ENCODE data around the gene SH2B2. TPM values are rescaled to one million over a fixed set of nuclear protein-coding genes. Genes with fewer than 3 reads are reported as not detected.

Gene SH2B2
- total RNA-seq, 1 donor from 2014 or later: 11.5 TPM

DNA sequence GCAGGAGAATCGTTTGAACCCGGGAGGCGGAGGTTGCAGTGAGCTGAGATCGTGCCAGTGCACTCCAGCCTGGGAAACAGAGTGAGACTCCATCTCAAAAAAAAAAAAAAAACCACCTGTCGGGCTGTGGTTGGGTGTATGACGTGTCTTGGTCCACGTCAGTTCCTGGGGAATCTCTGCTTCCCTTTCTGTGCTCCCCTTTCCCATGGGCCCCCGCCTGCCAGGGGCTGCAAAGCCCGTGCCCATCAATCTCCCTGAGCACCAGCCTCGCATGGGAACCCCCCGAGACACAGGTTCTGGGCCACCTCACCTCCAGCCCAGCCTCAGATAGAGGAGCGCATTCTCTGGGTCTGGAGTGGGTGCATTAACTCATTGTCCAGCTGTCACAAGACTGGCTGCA lies 2.3 kb upstream of the SH2B2 start:
- no peak for TF ChIP-seq CTCF (IDR thresholded peaks at IDR 0.05; ENCODE audit: unreplicated experiment)
- DNase-seq (ENCODE audit: low spot score, unreplicated experiment): no peak
- H3K27me3 Mint-ChIP-seq: peaks cover 9% of the 10 kb centered on the region
- peak overlapping the region; percentile 58 for H3K4me3 Mint-ChIP-seq (ENCODE audit: low read depth)
- H3K27ac Mint-ChIP-seq: no peak overlapping the region
- H3K36me3 Mint-ChIP-seq (ENCODE audit: insufficient read depth): no peaks in the 10 kb centered on the region
- H3K4me1 Mint-ChIP-seq (ENCODE audit: low read depth): peaks cover 4% of the 10 kb centered on the region
- no peaks in the 10 kb centered on the region for H3K9me3 Mint-ChIP-seq (ENCODE audit: low read depth)

- Mint-ChIP-seq H3K4me1 (ENCODE audit: low read depth) (peaks cover 2% of the 10 kb centered on the region), H3K9me3 (ENCODE audit: low read depth) (no peaks in the 10 kb centered on the region), H3K27me3 (peaks cover 9% of the 10 kb centered on the region), H3K36me3 (ENCODE audit: insufficient read depth) (no peaks in the 10 kb centered on the region), H3K27ac (no peak overlapping the region), H3K4me3 (ENCODE audit: low read depth) (peak overlapping the region; percentile 58)
- TF ChIP-seq CTCF (IDR thresholded peaks at IDR 0.05; ENCODE audit: unreplicated experiment): no peak
- no peak for DNase-seq (ENCODE audit: low spot score, unreplicated experiment)
Observed at GRCh38 chr7:102284891-102285539, 1.7 kb upstream of the SH2B2 start.

DNA sequence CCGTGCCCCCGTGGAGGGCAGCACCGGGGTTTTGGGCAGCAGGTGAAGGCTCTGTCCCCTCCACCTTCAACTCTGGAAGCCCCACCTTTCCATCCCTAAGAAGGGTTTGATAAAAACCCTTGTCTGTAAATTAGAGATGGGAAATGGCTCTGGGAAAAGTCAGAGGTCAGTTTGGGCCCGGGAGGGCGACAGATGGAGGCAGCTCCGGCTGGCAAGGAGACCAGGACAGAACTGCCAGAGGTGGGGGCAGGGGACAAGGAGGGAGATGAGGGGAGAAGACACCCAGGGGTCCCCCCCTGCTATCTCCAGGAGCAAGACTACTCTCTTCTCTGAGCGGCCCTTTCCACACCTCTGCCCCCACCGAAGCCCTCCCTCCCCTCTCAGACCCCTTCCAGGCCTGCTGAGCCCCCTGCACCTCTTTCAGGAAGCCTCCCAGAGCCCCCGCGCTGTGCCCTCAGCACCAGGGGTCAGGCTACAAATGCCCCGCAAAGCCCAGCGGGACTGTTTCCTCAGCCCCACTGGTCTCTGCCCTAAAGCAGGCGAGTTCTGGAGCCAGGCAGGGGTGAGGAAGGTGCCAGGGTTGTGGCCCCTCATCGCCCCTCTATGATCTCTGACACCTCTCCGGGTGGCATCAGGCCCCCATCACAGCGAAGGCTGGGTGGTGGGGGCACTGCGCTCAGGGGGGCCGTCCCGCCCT lies 980 bp upstream of the SH2B2 start:
- H3K27me3 Mint-ChIP-seq: peaks cover 11% of the 10 kb centered on the region
- H3K36me3 Mint-ChIP-seq (ENCODE audit: insufficient read depth): no peaks in the 10 kb centered on the region
- DNase-seq (ENCODE audit: low spot score, unreplicated experiment): no peak
- no peaks in the 10 kb centered on the region for H3K9me3 Mint-ChIP-seq (ENCODE audit: low read depth)
- peak overlapping the region; percentile 58 for H3K4me3 Mint-ChIP-seq (ENCODE audit: low read depth)
- no peak overlapping the region for H3K27ac Mint-ChIP-seq
- H3K4me1 Mint-ChIP-seq (ENCODE audit: low read depth): peaks cover 2% of the 10 kb centered on the region
- TF ChIP-seq CTCF (IDR thresholded peaks at IDR 0.05; ENCODE audit: unreplicated experiment): no peak

DNA sequence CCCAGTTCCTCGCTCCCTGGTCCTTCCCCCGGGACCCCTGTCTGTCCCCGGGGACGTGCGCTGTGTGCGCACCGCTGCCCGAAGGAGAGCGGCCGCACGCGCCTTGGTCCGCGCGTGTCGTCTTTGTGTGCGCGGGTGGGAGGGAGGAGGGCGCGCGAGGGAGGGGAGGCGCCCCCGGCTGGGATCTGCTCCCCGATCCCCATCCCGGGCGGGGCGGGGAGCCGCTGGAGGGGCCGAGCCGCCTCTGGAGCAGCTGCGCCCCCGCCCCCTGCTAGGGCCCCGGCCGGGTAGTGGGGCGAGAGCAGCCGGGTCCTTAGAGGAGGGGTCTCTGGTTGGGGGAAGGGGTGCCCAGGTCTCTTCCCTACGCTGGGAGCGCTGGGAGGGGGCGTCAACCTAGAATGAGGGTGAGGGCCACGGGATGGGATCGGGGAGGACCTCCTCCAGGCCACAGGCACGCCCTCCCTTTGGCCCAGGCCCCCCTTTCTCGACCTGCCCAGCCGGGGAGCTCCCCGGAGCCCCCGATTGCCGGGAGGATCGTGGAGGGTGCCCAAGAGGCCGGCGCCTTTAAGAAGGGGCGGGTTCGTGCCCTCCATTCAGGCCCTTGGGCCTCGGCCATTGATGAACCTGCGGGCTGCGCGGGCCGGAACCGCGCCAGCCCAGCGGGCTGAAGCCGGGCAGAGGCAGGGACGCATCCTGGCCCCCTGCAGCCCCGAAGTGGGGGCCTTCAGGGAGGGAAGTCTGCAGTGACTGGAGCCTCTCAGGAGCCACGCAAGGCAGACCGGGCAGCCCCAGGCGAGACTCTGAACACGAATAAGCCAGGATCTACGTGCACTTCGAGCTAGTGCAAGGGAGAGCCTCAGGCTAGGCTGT lies 678 bp downstream of the SH2B2 start:
- Mint-ChIP-seq H3K9me3 (ENCODE audit: low read depth) (no peaks in the 10 kb centered on the region), H3K27ac (no peak overlapping the region), H3K4me1 (ENCODE audit: low read depth) (peaks cover 2% of the 10 kb centered on the region), H3K27me3 (peaks cover 18% of the 10 kb centered on the region), H3K4me3 (ENCODE audit: low read depth) (peak overlapping the region; percentile 69), H3K36me3 (ENCODE audit: insufficient read depth) (no peaks in the 10 kb centered on the region)
- DNase-seq (ENCODE audit: low spot score, unreplicated experiment): no peak
- TF ChIP-seq CTCF (IDR thresholded peaks at IDR 0.05; ENCODE audit: unreplicated experiment): no peak

DNA sequence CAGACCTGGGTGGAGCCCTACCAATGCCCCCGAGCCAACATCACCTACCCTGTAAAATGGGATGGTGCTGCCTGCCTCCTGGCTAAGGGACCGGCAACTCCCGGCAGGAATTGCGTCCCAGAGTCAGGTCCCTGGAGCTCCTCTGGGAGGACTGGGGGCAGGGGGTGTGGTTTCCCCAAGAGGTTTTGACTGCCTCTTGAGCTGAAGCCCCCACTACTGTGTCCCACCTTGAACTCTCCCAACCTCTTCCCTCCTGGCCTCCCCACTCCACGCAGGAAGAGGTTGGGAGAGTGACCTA lies 1.3 kb downstream of the SH2B2 start:
- TF ChIP-seq CTCF (IDR thresholded peaks at IDR 0.05; ENCODE audit: unreplicated experiment): no peak
- Mint-ChIP-seq H3K27ac (no peak overlapping the region), H3K4me3 (ENCODE audit: low read depth) (peak overlapping the region; percentile 69), H3K9me3 (ENCODE audit: low read depth) (no peaks in the 10 kb centered on the region), H3K27me3 (peaks cover 18% of the 10 kb centered on the region), H3K36me3 (ENCODE audit: insufficient read depth) (no peaks in the 10 kb centered on the region), H3K4me1 (ENCODE audit: low read depth) (peaks cover 2% of the 10 kb centered on the region)
- DNase-seq (ENCODE audit: low spot score, unreplicated experiment): no peak

Data from progenitor cell of endocrine pancreas (in vitro differentiated cells).